NCI-H510A treated with DMSO at 0.1 percent for 48 hours (cell line): ENCODE measurements around the gene MCF2L.

Source experiments
- DNase-seq: peaks from one replicate; lab custom pipeline; 2025; lab: John Stamatoyannopoulos, UW

MCF2L gene

GRCh38 chr13:112979406-112979902, 10.4 kb downstream of the MCF2L start:
- DNase-seq: no peak

GRCh38 chr13:112980434-112980833, 11.4 kb downstream of the MCF2L start:
- DNase-seq: no peak

- no peak for DNase-seq
Observed at GRCh38 chr13:112981451-112981850, 12.4 kb downstream of the MCF2L start.

- no peak for DNase-seq
Observed at GRCh38 chr13:112982281-112983041, 13.4 kb downstream of the MCF2L start.

GRCh38 chr13:112983042-112983305, 14.0 kb downstream of the MCF2L start:
- DNase-seq: no peak

- peak; percentile 59 for DNase-seq
Observed at GRCh38 chr13:112983428-112984196, 14.6 kb downstream of the MCF2L start.

GRCh38 chr13:112984501-112984900, 15.5 kb downstream of the MCF2L start:
- DNase-seq: no peak

- peak; percentile 56 for DNase-seq
Observed at GRCh38 chr13:112984954-112985802, 16.2 kb downstream of the MCF2L start.

- DNase-seq: no peak
Observed at GRCh38 chr13:112985803-112986408, 16.9 kb downstream of the MCF2L start.

GRCh38 chr13:112986470-112986869, 17.5 kb downstream of the MCF2L start:
- no peak for DNase-seq

- DNase-seq: no peak
Observed at GRCh38 chr13:112986946-112987681, 18.1 kb downstream of the MCF2L start.

- no peak for DNase-seq
Observed at GRCh38 chr13:112987682-112988024, 18.6 kb downstream of the MCF2L start.

GRCh38 chr13:112990783-112991182, 21.8 kb downstream of the MCF2L start:
- DNase-seq: peak; percentile 98

- peak; percentile 40 for DNase-seq
Observed at GRCh38 chr13:112991609-112992008, 22.6 kb downstream of the MCF2L start.

- DNase-seq: no peak
Observed at GRCh38 chr13:112992931-112993680, 24.1 kb downstream of the MCF2L start.

- DNase-seq: no peak
Observed at GRCh38 chr13:112994084-112994780, 25.2 kb downstream of the MCF2L start.

GRCh38 chr13:112994781-112995355, 25.9 kb downstream of the MCF2L start:
- DNase-seq: no peak

- DNase-seq: peak; percentile 66
Observed at GRCh38 chr13:112995395-112996191, 26.6 kb downstream of the MCF2L start.

- DNase-seq: peak; percentile 15
Observed at GRCh38 chr13:112996671-112997091, 27.7 kb downstream of the MCF2L start.
